H7 (cell line): ENCODE data around the gene IKZF3. TPM values are rescaled to one million over a fixed set of nuclear protein-coding genes. Genes with fewer than 3 reads are reported as not detected.
"Not testable (repeated sequence)": the region's sequence is repeated elsewhere in the genome, so short reads cannot be mapped to it uniquely, and the experiment has no call there.

Source experiments
- DNase-seq: peaks from one replicate; pipeline ENCODE4 v3.0.0; 2012
- H3K27me3 ChIP-seq: 2 replicates; pipeline ENCODE4 v1.6.0; 2011; ENCODE audit warnings: mild to moderate bottlenecking, low read length; ENCODE audit not compliant: control insufficient read depth, insufficient read depth
- H3K36me3 ChIP-seq: replicated peaks from 2 replicates; pipeline ENCODE4 v1.5.1; 2011; ENCODE audit warnings: low read length; ENCODE audit not compliant: control insufficient read depth, insufficient read depth
- H3K4me3 ChIP-seq: 2 replicates; pipeline ENCODE4 v1.5.1; 2011; ENCODE audit warnings: low read depth, mild to moderate bottlenecking, control low read depth, low read length, moderate library complexity; ENCODE audit not compliant: insufficient read depth
- total RNA-seq: library from RNA; depleted of rRNA; stranded (reverse); fragments of >200 nt; shearing (Covaris generic); gene quantifications from 2 replicates; pipeline ENCODE4 v1.2.3, GENCODE V29; 2014

The IKZF3 gene
- total RNA-seq, 1 experiment from 2014 or later, result 0.10 TPM

GRCh38 chr17:39727556-39727955 lies 136.6 kb downstream of the IKZF3 start:
- Histone ChIP-seq H3K4me3 (no peak overlapping the region), H3K27me3 (no peaks in the 10 kb centered on the region), H3K36me3 (peaks cover 17% of the 10 kb centered on the region)
- DNase-seq, result no peak

GRCh38 chr17:39726617-39727016 lies 137.5 kb downstream of the IKZF3 start:
- peaks cover 17% of the 10 kb centered on the region for H3K36me3 ChIP-seq
- no peak for DNase-seq
- no peaks in the 10 kb centered on the region for H3K27me3 ChIP-seq
- H3K4me3 ChIP-seq, result no peak overlapping the region

DNA sequence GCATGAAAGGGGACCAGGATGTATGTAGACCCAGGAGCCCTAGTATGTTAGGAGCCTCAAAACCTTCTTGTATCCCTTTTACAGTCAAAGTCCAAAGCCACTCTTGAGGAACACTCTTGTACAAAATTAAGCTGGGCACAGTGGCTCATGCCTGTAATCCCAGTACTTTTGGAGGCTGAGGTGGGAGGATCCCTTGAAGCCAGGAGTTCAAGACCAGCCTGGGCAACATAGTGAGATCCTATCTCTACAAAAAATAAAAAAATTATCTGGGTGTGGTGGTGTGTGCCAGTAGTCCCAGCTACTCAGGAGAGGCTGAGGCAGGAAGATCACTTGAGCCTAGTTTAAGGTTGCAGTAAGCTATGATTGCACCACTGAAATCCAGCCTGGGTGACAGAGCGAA lies 138.2 kb downstream of the IKZF3 start:
- not testable (repeated sequence) for DNase-seq, H3K27me3 ChIP-seq, H3K4me3 ChIP-seq
- H3K36me3 ChIP-seq, result peaks cover 17% of the 10 kb centered on the region

- peaks cover 21% of the 10 kb centered on the region for H3K36me3 ChIP-seq
- H3K27me3 ChIP-seq, result no peaks in the 10 kb centered on the region
- no peak for DNase-seq
- H3K4me3 ChIP-seq, result no peak overlapping the region
Measured at GRCh38 chr17:39724731-39725130, 139.4 kb downstream of the IKZF3 start.

GRCh38 chr17:39722965-39723848 lies 140.9 kb downstream of the IKZF3 start:
- Histone ChIP-seq H3K36me3 (peaks cover 22% of the 10 kb centered on the region), H3K4me3 (no peak overlapping the region), H3K27me3 (no peaks in the 10 kb centered on the region)
- peak; percentile 93 for DNase-seq

- Histone ChIP-seq H3K36me3 (peaks cover 19% of the 10 kb centered on the region), H3K27me3 (no peaks in the 10 kb centered on the region), H3K4me3 (no peak overlapping the region)
- no peak for DNase-seq
Measured at GRCh38 chr17:39722104-39722503, 142.0 kb downstream of the IKZF3 start.

GRCh38 chr17:39719563-39720355 lies 144.4 kb downstream of the IKZF3 start:
- no peak overlapping the region for H3K4me3 ChIP-seq
- no peak for DNase-seq
- no peaks in the 10 kb centered on the region for H3K27me3 ChIP-seq
- peaks cover 22% of the 10 kb centered on the region for H3K36me3 ChIP-seq

- DNase-seq, result no peak
- H3K4me3 ChIP-seq, result no peak overlapping the region
- H3K36me3 ChIP-seq, result peaks cover 23% of the 10 kb centered on the region
- H3K27me3 ChIP-seq, result no peaks in the 10 kb centered on the region
Measured at GRCh38 chr17:39717660-39718059, 146.5 kb downstream of the IKZF3 start.

DNA sequence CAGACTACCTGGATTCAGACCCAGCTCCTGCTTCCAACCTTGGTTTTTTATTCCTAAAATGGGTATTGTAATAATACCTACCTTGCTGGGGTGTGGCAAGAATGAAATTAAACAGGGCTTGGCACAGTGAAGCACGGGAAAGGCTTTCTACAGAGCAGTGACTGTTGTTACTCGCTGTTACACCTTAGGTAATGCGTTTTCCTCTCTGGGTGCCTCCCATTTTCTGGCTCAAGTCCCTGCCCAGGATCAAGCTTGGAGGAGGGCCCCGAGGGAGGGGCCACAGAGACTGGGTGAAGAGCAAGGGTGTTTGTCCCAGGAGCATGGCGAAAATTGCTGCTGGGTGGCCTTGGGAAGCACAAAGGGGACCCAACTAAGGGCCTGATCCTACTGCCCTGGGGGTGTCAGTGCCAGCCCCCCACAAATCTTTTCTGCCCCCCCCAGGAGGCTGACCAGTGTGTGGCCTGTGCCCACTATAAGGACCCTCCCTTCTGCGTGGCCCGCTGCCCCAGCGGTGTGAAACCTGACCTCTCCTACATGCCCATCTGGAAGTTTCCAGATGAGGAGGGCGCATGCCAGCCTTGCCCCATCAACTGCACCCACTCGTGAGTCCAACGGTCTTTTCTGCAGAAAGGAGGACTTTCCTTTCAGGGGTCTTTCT lies 147.1 kb downstream of the IKZF3 start:
- H3K4me3 ChIP-seq, result no peak overlapping the region
- H3K36me3 ChIP-seq, result peaks cover 23% of the 10 kb centered on the region
- H3K27me3 ChIP-seq, result no peaks in the 10 kb centered on the region
- no peak for DNase-seq

- Histone ChIP-seq H3K27me3 (no peaks in the 10 kb centered on the region), H3K4me3 (no peak overlapping the region), H3K36me3 (peaks cover 29% of the 10 kb centered on the region)
- DNase-seq, result no peak
Measured at GRCh38 chr17:39716073-39716818, 147.9 kb downstream of the IKZF3 start.

- Histone ChIP-seq H3K27me3 (no peaks in the 10 kb centered on the region), H3K36me3 (peaks cover 29% of the 10 kb centered on the region), H3K4me3 (no peak overlapping the region)
- no peak for DNase-seq
Measured at GRCh38 chr17:39715375-39716072, 148.6 kb downstream of the IKZF3 start.

GRCh38 chr17:39714234-39714633 lies 149.9 kb downstream of the IKZF3 start:
- H3K27me3 ChIP-seq, result no peaks in the 10 kb centered on the region
- DNase-seq, result no peak
- no peak overlapping the region for H3K4me3 ChIP-seq
- peaks cover 28% of the 10 kb centered on the region for H3K36me3 ChIP-seq

- peaks cover 38% of the 10 kb centered on the region for H3K36me3 ChIP-seq
- no peak for DNase-seq
- no peaks in the 10 kb centered on the region for H3K27me3 ChIP-seq
- no peak overlapping the region for H3K4me3 ChIP-seq
Measured at GRCh38 chr17:39711851-39712250, 152.3 kb downstream of the IKZF3 start.
